Activated CD4-positive, alpha-beta memory T cell treated with anti-CD3 and anti-CD28 coated beads, Interleukin-2, amount 10 ng/mL, durations not matched to agents 7 days and 5 days (primary cell): Measurements from ENCODE around the gene FMN1. TPM values are rescaled to one million over a fixed set of nuclear protein-coding genes. Genes with fewer than 3 reads are reported as not detected.

Experiments
- CTCF ChIA-PET: fragments of 350-600 bp; sonication (Branson Sonifier 250); formaldehyde crosslinking; loops from one replicate; lab custom pipeline; 2021; ENCODE audit warnings: antibody characterized with exemption, inconsistent platforms; lab: Charles Lee
- POLR2A ChIA-PET: fragments of 350-600 bp; sonication (Branson Sonifier 250); formaldehyde crosslinking; loops from one replicate; lab custom pipeline; 2021; ENCODE audit warnings: antibody characterized with exemption; lab: Charles Lee
- DNase-seq: peaks from one replicate; pipeline ENCODE4 v3.0.0-alpha.2; 2020
- H3K27ac Mint-ChIP-seq: one replicate; pipeline ENCODE4 v1.8.0; 2021; ENCODE audit warnings: mild to moderate bottlenecking, mixed read lengths
- H3K27me3 Mint-ChIP-seq: one replicate; pipeline ENCODE4 v1.8.0; 2021; ENCODE audit warnings: mixed read lengths
- H3K36me3 Mint-ChIP-seq: one replicate; pipeline ENCODE4 v1.8.0; 2021; ENCODE audit warnings: low read depth, mixed read lengths
- H3K4me1 Mint-ChIP-seq: one replicate; pipeline ENCODE4 v1.8.0; 2021; ENCODE audit warnings: mixed read lengths
- H3K4me3 Mint-ChIP-seq: one replicate; pipeline ENCODE4 v1.8.0; 2021; ENCODE audit warnings: mild to moderate bottlenecking, mixed read lengths
- H3K9me3 Mint-ChIP-seq: one replicate; pipeline ENCODE4 v1.8.0; 2021; ENCODE audit warnings: mixed read lengths
- total RNA-seq, 2 experiments: library from RNA; stranded (reverse); gene quantifications; one replicate each; pipeline ENCODE4 v1.2.3, GENCODE V29; 2021

The FMN1 gene
- total RNA-seq, 2 experiments from 2014 or later: 0.03 to 0.15 TPM

DNA sequence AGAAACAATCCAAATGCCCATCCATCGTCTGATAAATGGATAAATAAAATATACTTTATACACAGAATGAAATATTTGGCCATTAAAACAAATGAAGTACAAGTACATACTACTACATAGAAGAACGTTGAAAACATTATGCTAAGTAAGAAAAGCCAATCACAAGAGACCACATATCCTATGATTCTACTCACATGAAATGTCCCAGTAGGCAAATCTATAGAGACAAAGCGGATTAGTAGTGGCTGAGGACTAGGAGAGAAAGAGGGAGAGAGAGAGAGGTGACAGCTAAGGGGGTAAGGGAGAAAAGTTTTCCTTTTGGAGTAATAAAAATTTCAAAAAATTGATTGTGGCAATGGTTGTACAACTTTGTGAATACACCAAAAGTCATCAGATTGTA, 329.7 kb downstream of the FMN1 start:
- Mint-ChIP-seq H3K27ac (no peak overlapping the region), H3K36me3 (no peaks in the 10 kb centered on the region), H3K4me1 (no peaks in the 10 kb centered on the region), H3K9me3 (no peaks in the 10 kb centered on the region), H3K4me3 (no peak overlapping the region), H3K27me3 (peaks cover 4% of the 10 kb centered on the region)
- DNase-seq: no peak
- ChIA-PET POLR2A (no interaction called here), CTCF (no interaction called here)

DNA sequence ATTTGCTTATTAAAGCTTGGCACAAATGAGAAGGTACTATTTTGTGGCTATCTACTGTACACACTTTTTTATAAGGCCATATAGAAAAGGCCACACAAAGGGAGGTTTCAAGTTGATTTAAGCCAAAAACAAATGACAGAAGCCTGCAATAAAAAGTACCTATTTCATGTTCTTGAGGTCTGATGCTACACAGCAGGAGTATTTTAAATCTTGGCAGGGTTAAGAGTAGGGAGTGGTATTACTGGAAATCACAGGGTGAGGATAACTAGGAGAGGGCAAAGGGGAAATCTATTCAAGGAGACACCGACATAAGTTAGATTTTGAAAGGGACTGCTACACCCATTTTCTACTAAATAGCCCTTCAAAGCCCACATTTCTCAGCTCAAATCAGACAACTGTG, 330.5 kb downstream of the FMN1 start:
- no peak overlapping the region for H3K4me3 Mint-ChIP-seq
- no peaks in the 10 kb centered on the region for H3K9me3 Mint-ChIP-seq
- ChIA-PET CTCF (no interaction called here), POLR2A (no interaction called here)
- H3K27ac Mint-ChIP-seq: no peak overlapping the region
- no peak for DNase-seq
- no peaks in the 10 kb centered on the region for H3K4me1 Mint-ChIP-seq
- H3K36me3 Mint-ChIP-seq: no peaks in the 10 kb centered on the region
- no peaks in the 10 kb centered on the region for H3K27me3 Mint-ChIP-seq

DNA sequence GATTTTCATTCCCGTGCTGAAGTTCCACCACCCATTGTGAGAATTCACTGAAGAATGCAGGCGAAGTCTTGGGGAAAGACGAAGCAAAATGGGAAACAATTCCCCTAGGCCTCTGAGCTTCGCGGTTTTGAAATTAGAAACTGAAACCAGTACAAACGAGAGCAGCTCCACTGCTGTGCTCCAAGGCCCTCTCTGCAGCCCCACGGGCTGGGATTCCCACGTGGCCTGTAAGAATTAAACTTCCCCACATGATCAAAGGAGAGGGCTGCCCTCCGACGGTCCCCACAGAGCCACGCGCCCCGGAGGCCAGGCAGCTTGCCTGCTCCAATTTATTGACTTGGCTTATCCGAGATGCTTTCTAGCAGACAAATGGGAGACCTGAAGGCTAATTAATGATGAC, 332.8 kb downstream of the FMN1 start:
- Mint-ChIP-seq H3K4me1 (no peaks in the 10 kb centered on the region), H3K4me3 (no peak overlapping the region), H3K9me3 (no peaks in the 10 kb centered on the region), H3K27ac (no peak overlapping the region), H3K27me3 (peaks cover 2% of the 10 kb centered on the region), H3K36me3 (no peaks in the 10 kb centered on the region)
- ChIA-PET POLR2A (no interaction called here), CTCF (no interaction called here)
- no peak for DNase-seq

DNA sequence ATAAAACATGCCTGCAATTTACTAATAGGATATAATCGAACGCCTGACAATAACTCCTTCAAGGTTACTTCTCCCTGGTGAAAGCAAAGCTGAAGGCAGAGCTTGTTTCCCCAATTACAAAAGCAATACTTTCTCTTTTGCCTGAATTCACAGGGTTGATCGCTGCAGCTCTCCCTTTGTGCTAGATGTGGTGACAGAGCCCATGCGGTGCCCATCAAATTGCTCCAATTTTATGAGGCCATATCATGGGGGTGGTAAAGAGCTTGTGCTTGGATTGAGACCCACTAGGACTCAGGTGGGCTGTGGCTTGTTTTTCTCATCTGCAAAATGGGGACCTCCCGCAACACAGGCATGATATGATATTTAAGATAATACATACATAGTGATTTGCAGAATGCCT, 333.3 kb downstream of the FMN1 start:
- peaks cover 2% of the 10 kb centered on the region for H3K27me3 Mint-ChIP-seq
- ChIA-PET CTCF (no interaction called here), POLR2A (no interaction called here)
- DNase-seq: no peak
- H3K9me3 Mint-ChIP-seq: no peaks in the 10 kb centered on the region
- no peaks in the 10 kb centered on the region for H3K36me3 Mint-ChIP-seq
- H3K4me1 Mint-ChIP-seq: no peaks in the 10 kb centered on the region
- no peak overlapping the region for H3K4me3 Mint-ChIP-seq
- H3K27ac Mint-ChIP-seq: no peak overlapping the region

DNA sequence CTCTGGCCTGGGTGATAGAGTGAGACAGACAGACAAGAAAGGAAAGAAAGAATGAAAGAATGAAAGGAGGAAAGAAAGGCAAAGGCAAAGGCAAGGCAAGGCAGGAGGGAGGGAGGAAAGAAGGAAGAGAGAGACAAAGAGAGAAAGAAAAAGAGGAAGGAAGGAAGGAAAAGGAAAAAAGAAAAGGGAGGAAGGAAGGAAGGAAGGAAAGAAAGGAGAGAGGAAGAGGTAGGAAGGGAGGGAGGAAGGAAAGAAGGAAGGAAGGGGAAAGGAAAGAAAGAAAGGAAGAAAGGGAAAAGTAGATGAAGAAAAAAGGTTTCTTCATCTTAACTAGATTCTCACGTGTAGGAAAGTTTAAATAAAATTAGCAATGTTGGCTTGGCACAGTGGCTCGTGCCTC, 334.5 kb downstream of the FMN1 start:
- DNase-seq: no peak
- ChIA-PET POLR2A (no interaction called here), CTCF (no interaction called here)
- Mint-ChIP-seq H3K4me1 (no peaks in the 10 kb centered on the region), H3K27ac (no peak overlapping the region), H3K27me3 (peaks cover 2% of the 10 kb centered on the region), H3K4me3 (no peak overlapping the region), H3K36me3 (no peaks in the 10 kb centered on the region), H3K9me3 (no peaks in the 10 kb centered on the region)

DNA sequence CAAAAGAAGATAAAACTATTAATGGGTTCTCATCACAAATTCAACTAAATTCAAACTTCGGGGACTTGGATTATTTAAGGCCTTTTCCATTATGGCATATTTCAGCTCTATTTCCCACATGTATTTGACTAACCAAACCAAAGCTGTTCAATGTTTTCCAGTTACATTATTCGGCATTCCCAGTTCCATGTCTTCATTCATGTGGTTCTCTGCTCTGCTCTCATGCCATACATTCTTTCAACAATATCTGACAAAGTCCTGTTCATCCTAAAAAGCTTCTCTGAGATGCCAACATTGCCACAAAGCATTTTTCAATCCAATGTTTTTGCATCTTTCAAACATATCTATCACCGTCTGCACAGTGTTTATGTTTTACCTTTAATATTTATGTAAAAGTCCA, 335.3 kb downstream of the FMN1 start:
- Mint-ChIP-seq H3K9me3 (no peaks in the 10 kb centered on the region), H3K27ac (no peak overlapping the region), H3K4me3 (no peak overlapping the region), H3K4me1 (no peaks in the 10 kb centered on the region), H3K36me3 (no peaks in the 10 kb centered on the region), H3K27me3 (peaks cover 2% of the 10 kb centered on the region)
- DNase-seq: no peak
- ChIA-PET CTCF (interaction anchor here (0.6 kb wide), 1 partner anchor 1123 kb away, joined by 3 read pairs; no protein-coding TSS in a partner anchor), POLR2A (no interaction called here)

DNA sequence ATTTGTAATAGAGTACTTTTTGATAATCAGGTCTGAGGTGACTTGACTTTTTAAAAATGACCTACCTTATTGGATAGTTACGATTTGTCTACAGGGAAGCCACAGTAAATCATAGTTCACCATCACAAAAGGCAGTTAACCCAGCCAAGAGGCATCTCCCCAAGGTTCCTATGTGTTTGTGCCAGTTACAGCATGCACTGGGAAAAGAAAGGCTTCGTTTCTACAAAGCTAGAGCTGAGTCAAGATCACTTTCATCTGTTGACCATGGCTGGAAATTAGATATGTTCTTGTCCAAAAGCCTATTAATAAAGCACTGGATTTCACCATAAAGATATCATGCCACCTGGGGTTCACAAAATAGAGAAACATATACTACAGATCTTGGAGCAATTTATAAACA, 336.8 kb downstream of the FMN1 start:
- DNase-seq: no peak
- H3K27me3 Mint-ChIP-seq: peaks cover 2% of the 10 kb centered on the region
- H3K4me3 Mint-ChIP-seq: no peak overlapping the region
- H3K36me3 Mint-ChIP-seq: no peaks in the 10 kb centered on the region
- H3K4me1 Mint-ChIP-seq: no peaks in the 10 kb centered on the region
- POLR2A ChIA-PET: no interaction called here
- no peak overlapping the region for H3K27ac Mint-ChIP-seq
- CTCF ChIA-PET: no interaction called here
- H3K9me3 Mint-ChIP-seq: no peaks in the 10 kb centered on the region

DNA sequence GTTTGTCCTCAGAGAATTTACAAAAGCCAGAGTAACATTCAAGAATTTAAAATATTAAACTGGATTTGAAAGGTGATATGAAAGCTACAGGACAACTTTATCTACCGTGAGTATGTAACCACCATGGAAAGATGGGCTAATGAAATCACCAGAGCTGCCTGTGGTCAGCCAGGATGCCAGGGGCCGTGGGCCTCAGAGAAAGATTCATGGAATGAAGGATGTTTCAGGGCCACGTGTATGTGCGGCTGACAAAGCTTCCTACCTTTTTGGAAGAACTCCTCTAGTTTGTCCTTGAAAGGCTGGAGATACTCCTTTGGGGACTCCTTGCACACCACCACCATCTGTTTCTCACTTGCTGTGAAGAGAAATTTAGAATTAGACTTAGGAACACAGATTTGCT, 337.8 kb downstream of the FMN1 start:
- Mint-ChIP-seq H3K27me3 (peaks cover 2% of the 10 kb centered on the region), H3K4me3 (no peak overlapping the region), H3K27ac (no peak overlapping the region), H3K36me3 (no peaks in the 10 kb centered on the region), H3K9me3 (no peaks in the 10 kb centered on the region), H3K4me1 (no peaks in the 10 kb centered on the region)
- DNase-seq: no peak
- POLR2A ChIA-PET: no interaction called here
- CTCF ChIA-PET: no interaction called here

DNA sequence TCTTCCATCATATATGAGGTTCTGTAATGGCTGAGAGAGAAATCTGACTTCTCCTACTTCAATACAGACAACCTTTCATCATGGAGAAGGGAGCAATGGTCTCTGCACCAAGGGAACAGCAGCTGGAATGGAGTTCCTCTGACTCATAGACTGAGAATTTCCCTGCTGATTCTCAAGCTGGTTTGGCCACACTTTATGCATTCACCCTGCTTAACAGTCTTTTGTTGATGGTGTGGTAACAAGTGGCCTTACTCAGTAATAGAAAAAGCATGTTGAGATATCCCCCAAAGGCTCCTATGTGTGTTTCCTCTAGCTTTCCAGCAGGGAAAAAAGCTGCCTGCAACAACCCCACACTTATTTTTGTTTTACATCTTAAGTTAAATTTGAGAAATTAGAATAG, 338.6 kb downstream of the FMN1 start:
- H3K9me3 Mint-ChIP-seq: no peaks in the 10 kb centered on the region
- peaks cover 2% of the 10 kb centered on the region for H3K27me3 Mint-ChIP-seq
- POLR2A ChIA-PET: no interaction called here
- H3K4me1 Mint-ChIP-seq: no peaks in the 10 kb centered on the region
- no peak overlapping the region for H3K27ac Mint-ChIP-seq
- DNase-seq: no peak
- H3K36me3 Mint-ChIP-seq: no peaks in the 10 kb centered on the region
- no peak overlapping the region for H3K4me3 Mint-ChIP-seq
- CTCF ChIA-PET: interaction anchor here (1.5 kb wide), 1 partner anchor 12 kb away, joined by 3 read pairs; no protein-coding TSS in a partner anchor

DNA sequence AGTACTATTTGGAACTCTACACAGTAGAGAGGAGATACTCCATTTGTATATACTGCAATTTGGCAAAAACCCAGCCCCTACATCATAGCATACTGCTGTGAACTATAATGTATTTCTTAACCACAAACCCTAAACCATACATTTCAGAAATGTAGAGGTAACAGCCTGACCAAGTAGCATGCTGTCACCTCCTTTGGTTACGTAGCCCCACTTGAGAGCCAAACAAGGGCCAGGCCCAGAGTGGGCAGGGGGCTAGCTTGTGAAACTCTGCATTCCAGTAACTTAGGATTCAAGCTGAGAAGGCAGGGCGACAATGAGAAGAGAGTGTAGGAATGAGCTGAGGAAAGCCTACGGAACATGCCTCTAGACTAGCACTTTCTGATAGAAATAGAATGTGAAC, 340.9 kb downstream of the FMN1 start:
- CTCF ChIA-PET: interaction anchor here (1.2 kb wide), 1 partner anchor 10 kb away, joined by 3 read pairs; no protein-coding TSS in a partner anchor
- Mint-ChIP-seq H3K36me3 (no peaks in the 10 kb centered on the region), H3K4me3 (no peak overlapping the region), H3K9me3 (no peaks in the 10 kb centered on the region), H3K27ac (no peak overlapping the region), H3K4me1 (no peaks in the 10 kb centered on the region), H3K27me3 (no peaks in the 10 kb centered on the region)
- POLR2A ChIA-PET: no interaction called here
- DNase-seq: no peak

DNA sequence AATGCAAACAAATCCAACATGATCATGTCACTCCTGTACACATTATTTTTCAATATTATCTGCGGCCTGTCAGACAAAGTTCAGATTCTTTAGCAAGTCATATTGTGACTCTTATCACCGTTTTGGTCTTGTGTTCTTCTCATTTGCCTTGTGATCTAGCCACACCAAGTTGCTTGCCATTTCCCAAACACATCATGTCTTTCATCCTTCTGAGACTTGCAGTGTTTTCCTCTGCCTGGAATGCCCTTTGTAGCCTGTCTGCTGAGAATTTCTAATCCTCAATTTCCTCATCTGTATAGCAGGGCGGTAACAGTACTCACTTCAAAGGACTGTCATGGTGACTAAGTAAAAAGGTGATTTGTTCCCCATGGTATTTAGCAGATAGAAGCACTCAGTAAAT, 341.7 kb downstream of the FMN1 start:
- Mint-ChIP-seq H3K36me3 (no peaks in the 10 kb centered on the region), H3K27ac (no peak overlapping the region), H3K9me3 (no peaks in the 10 kb centered on the region), H3K4me1 (no peaks in the 10 kb centered on the region), H3K27me3 (no peaks in the 10 kb centered on the region), H3K4me3 (no peak overlapping the region)
- CTCF ChIA-PET: no interaction called here
- POLR2A ChIA-PET: no interaction called here
- no peak for DNase-seq

DNA sequence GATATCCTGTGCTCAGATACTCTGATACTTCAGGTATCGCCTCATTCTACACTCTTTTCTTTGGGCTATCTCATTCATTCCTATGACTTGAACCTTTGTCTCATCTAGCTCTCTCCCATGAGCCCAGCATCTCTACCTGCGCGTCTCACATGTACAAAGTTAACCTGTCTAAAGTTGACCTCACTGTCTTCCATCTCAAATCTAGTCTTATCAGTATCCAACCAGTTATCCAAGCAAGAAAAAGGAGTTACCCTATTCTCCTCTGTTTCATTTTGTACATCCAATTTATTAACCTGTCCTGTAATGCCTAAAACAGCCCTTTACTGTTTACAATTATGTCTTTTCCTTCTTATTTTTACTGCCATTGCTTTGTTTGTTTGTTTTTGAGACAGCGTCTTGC, 342.5 kb downstream of the FMN1 start:
- DNase-seq: no peak
- no peak overlapping the region for H3K27ac Mint-ChIP-seq
- CTCF ChIA-PET: interaction anchor here (0.8 kb wide), 1 partner anchor 23 kb away, joined by 3 read pairs; no protein-coding TSS in a partner anchor
- H3K9me3 Mint-ChIP-seq: no peaks in the 10 kb centered on the region
- POLR2A ChIA-PET: no interaction called here
- no peaks in the 10 kb centered on the region for H3K27me3 Mint-ChIP-seq
- H3K4me1 Mint-ChIP-seq: no peaks in the 10 kb centered on the region
- H3K36me3 Mint-ChIP-seq: no peaks in the 10 kb centered on the region
- H3K4me3 Mint-ChIP-seq: no peak overlapping the region

DNA sequence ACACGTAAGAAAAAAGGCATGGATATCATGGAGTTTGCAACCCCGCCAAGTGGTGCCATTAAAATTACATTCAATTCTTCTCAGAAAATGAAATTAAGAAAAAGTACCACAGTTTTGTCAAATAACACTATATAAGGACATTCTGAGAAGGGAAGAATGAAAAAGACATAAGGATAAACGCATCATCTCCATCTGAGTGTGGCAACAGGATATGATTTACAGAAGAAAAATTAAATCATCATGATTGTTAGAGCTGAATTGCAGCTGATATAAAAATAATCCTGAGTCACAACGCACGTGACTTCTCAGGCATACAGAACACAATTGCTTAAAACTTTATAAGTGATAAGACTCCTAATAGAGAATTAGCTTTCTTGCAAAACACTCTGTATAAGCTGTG, 342.9 kb downstream of the FMN1 start:
- H3K27ac Mint-ChIP-seq: no peak overlapping the region
- no peak for DNase-seq
- H3K36me3 Mint-ChIP-seq: no peaks in the 10 kb centered on the region
- ChIA-PET POLR2A (no interaction called here), CTCF (interaction anchor here (0.8 kb wide), 1 partner anchor 22 kb away, joined by 3 read pairs; no protein-coding TSS in a partner anchor)
- no peak overlapping the region for H3K4me3 Mint-ChIP-seq
- H3K4me1 Mint-ChIP-seq: no peaks in the 10 kb centered on the region
- no peaks in the 10 kb centered on the region for H3K27me3 Mint-ChIP-seq
- H3K9me3 Mint-ChIP-seq: no peaks in the 10 kb centered on the region

DNA sequence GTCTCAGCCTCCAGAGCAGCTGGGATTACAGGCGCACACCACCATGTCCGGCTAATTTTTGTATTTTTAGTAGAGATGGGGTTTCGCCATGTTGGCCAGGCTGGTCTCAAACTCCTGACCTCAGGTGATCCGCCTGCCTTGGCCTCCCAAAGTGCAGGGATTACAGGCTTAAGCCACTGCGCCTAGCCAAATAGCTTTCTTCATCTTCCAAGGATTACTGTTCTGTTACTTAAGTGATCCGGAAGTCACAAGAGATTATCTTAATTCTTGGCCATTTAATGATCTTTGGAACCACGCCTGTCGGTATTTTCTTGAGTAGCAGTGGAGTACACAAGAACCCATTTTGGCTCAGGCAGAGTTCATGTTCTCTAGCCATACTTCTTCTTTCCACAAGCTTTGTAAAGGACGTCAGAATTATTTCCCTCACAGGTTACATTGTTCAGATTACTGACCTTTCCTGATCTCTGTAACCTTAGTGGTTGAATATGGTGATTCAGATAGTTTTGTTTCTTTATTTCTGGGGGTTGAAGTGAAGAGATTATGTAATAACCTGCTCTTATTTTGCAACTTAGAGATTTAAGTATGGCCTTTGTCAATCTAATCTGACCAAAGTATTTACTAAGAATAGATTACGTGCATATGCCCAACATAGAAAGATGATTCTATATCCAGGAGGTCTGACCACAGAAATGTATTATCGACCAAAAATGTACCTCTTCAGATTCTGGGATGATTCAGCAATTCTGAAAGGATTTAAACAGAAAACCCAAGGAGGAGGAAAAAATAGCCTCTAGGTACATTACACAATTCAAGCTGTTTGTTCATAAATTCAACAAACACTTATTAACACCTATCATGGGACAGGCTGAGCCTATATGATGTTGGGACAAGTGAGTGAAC, 344.5 kb downstream of the FMN1 start:
- DNase-seq: no peak
- CTCF ChIA-PET: no interaction called here
- Mint-ChIP-seq H3K27ac (no peak overlapping the region), H3K36me3 (no peaks in the 10 kb centered on the region), H3K4me3 (no peak overlapping the region), H3K4me1 (no peaks in the 10 kb centered on the region), H3K9me3 (no peaks in the 10 kb centered on the region), H3K27me3 (no peaks in the 10 kb centered on the region)
- POLR2A ChIA-PET: no interaction called here
